ENCODE data around the gene DCTN4. TPM values are rescaled to one million over a fixed set of nuclear protein-coding genes. Genes with fewer than 3 reads are reported as not detected.

Gene DCTN4
- total and polyA plus RNA-seq, 9 of the 15 experiments (the other 6 are each of a cell fraction or from before 2014, with no cell fraction given) = 20.4 to 64.9 (median 49.9) TPM

DNA sequence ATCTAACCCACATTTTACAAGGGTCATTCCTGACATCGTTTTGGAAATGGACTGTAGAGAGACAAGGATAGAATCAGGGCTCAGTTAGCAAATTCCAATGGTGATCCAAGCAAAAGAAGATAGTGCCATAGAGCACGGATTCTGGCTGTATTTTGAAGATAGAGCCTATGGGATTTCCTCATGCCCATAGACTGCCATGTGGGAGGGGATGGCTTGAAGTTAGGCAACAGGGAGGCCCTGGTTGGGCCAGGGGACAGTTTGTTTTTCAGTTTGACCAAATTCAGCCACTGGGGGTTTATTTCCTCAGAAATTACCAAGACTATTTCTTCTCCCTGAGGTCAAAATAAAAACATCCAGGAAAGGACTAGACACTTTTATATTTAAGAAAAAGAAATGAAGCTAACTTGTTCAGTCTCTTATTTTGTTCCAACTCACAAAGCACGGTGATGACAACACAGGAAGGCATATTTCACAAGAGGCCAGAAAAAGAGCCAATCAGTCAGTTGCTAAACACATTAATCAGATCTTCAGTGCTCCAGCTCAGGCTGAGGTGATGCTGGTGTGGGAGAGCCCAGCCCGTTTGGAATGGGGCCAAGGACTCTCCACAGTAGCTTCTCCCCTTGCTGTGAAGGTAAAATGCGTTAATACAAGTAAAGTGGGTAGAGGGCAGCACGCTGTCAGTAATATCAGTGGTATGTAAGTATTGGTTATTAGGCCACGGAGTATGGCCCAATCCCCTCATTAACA, 4.4 kb upstream of the DCTN4 start (continued):
- TF ChIP-seq SLC30A9 (CRISPR knock-in tag; IDR thresholded peaks at IDR 0.05) (no peak), PHF8 (IDR thresholded peaks at IDR 0.05; ENCODE audit: borderline replicate concordance, low read length) (no peak), ZNF445 (CRISPR knock-in tag; IDR thresholded peaks at IDR 0.05; ENCODE audit: low read depth) (no peak), ZNF57 (CRISPR knock-in tag; IDR thresholded peaks at IDR 0.05) (no peak), ZNF239 (CRISPR knock-in tag; IDR thresholded peaks at IDR 0.05) (no peak), STAG1 (CRISPR knock-in tag; IDR thresholded peaks at IDR 0.05; ENCODE audit: borderline replicate concordance) (no peak), HNRNPLL (IDR thresholded peaks at IDR 0.05; ENCODE audit: low read depth, low read length, poor library complexity, severe bottlenecking) (peak; percentile 50), ZNF695 (CRISPR knock-in tag; IDR thresholded peaks at IDR 0.05) (0 out of 2 replicates have a peak, but pooled peaks have one; percentile 39), EP300 (IDR thresholded peaks at IDR 0.05; ENCODE audit: low read length) (peak; percentile 90), POLR2H (tag; IDR thresholded peaks at IDR 0.05; ENCODE audit: low read depth) (peak; percentile 67), STAT5B (CRISPR knock-in tag; IDR thresholded peaks at IDR 0.05) (no peak), PTRF (tag; IDR thresholded peaks at IDR 0.05) (peak; percentile 69), ARHGAP35 (IDR thresholded peaks at IDR 0.05; ENCODE audit: partially characterized antibody) (no peak), MNT (conservative IDR thresholded peaks at IDR 0.05) (0 out of 4 replicates have a peak, but pooled peaks of 1 of the 2 experiments have one; percentile 18), TAF1 (IDR thresholded peaks at IDR 0.05; ENCODE audit: control insufficient read depth, extremely low read depth, insufficient read depth, low read length, severe bottlenecking) (peak; percentile 48), ZNF766 (CRISPR knock-in tag; conservative IDR thresholded peaks at IDR 0.05) (0 out of 2 replicates have a peak, but pooled peaks have one; percentile 51), ZNF785 (CRISPR knock-in tag; IDR thresholded peaks at IDR 0.05) (no peak), HDAC8 (tag; IDR thresholded peaks at IDR 0.05) (no peak), MBD2 (IDR thresholded peaks at IDR 0.05; ENCODE audit: borderline replicate concordance, low read depth) (peak; percentile 38; the same call in 1 of the 2 replicates), SIX5 (IDR thresholded peaks at IDR 0.05; ENCODE audit: borderline replicate concordance in 1 of 2, insufficient read depth in 1 of 2, low read depth in 1 of 2, low read length in 2 of 2) (no peak), ZNF311 (CRISPR knock-in tag; IDR thresholded peaks at IDR 0.05) (peak; percentile 81; the same call in 1 of the 2 replicates), CBFA2T3 (IDR thresholded peaks at IDR 0.05) (no peak; the same call in 1 of the 2 replicates)
- TF ChIP-seq, protein P1, sequence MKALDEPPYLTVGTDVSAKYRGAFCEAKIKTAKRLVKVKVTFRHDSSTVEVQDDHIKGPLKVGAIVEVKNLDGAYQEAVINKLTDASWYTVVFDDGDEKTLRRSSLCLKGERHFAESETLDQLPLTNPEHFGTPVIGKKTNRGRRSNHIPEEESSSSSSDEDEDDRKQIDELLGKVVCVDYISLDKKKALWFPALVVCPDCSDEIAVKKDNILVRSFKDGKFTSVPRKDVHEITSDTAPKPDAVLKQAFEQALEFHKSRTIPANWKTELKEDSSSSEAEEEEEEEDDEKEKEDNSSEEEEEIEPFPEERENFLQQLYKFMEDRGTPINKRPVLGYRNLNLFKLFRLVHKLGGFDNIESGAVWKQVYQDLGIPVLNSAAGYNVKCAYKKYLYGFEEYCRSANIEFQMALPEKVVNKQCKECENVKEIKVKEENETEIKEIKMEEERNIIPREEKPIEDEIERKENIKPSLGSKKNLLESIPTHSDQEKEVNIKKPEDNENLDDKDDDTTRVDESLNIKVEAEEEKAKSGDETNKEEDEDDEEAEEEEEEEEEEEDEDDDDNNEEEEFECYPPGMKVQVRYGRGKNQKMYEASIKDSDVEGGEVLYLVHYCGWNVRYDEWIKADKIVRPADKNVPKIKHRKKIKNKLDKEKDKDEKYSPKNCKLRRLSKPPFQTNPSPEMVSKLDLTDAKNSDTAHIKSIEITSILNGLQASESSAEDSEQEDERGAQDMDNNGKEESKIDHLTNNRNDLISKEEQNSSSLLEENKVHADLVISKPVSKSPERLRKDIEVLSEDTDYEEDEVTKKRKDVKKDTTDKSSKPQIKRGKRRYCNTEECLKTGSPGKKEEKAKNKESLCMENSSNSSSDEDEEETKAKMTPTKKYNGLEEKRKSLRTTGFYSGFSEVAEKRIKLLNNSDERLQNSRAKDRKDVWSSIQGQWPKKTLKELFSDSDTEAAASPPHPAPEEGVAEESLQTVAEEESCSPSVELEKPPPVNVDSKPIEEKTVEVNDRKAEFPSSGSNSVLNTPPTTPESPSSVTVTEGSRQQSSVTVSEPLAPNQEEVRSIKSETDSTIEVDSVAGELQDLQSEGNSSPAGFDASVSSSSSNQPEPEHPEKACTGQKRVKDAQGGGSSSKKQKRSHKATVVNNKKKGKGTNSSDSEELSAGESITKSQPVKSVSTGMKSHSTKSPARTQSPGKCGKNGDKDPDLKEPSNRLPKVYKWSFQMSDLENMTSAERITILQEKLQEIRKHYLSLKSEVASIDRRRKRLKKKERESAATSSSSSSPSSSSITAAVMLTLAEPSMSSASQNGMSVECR (CRISPR knock-in tag; IDR thresholded peaks at IDR 0.05) = no peak
